ENCODE measurements around the gene MRPS18A. TPM values are rescaled to one million over a fixed set of nuclear protein-coding genes. Genes with fewer than 3 reads are reported as not detected.

MRPS18A gene
- total RNA-seq, 4 donors from 2014 or later, result 161 to 171 (median 168) TPM

DNA sequence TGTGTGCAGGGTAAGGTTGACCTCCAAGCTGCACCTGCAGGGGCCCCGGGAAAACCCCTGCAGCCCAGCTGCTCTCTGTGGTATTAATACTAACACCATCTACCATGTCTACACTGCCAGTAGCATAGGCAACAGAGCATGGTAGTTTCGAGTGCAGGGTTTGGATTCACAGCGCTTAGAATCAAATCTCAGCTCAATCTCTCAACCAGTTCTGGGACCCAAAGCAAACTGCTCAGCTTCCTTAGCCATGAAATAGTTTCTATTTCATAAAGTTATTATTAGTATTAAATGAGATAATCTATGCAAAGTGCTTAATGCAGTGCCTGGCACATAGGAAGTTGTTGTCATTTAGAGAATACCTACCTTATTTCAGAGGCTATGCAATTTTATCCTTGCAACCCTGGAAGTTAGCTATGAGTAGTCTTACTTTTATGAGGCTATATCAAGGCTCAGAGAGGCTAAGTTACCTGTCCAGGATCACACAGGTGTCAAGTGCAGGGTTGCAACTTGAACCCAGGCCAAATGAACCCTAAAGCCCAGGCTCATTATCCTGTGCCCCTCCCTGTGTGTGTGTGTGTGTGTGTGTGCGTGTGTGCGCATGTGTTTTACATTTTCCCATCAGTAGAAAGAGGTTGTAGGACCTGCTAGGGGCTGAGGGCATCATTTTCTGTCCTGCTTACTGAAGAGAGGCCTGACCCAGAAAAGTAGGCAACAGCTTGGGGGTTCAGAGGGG lies 27.6 kb upstream of the MRPS18A start:
- TF ChIP-seq POLR2A (IDR thresholded peaks at IDR 0.05), result no peak
- TF ChIP-seq CTCF (IDR thresholded peaks at IDR 0.05 in 4 of 5, conservative IDR thresholded peaks at IDR 0.05 in 1 of 5), result no peak
- no peak overlapping the region for H3K27ac ChIP-seq
- peaks cover 7 to 21% of the 10 kb centered on the region in 2 donors for H3K4me1 ChIP-seq
- intact Hi-C loops (cut with DNase I; ENCODE audit: low total_unique reads) (no loop called here), in situ Hi-C loops (cut with MboI; ENCODE audit: low sequenced_read_pairs in 4 of 4) (no loop called here)
- no peak for ATAC-seq
- H3K36me3 ChIP-seq, result no peaks in the 10 kb centered on the region
- DNase-seq, result no peak
- no peaks in the 10 kb centered on the region for H3K27me3 ChIP-seq
- no peaks in the 10 kb centered on the region for H3K9me3 ChIP-seq
- no peak overlapping the region for H3K4me3 ChIP-seq

DNA sequence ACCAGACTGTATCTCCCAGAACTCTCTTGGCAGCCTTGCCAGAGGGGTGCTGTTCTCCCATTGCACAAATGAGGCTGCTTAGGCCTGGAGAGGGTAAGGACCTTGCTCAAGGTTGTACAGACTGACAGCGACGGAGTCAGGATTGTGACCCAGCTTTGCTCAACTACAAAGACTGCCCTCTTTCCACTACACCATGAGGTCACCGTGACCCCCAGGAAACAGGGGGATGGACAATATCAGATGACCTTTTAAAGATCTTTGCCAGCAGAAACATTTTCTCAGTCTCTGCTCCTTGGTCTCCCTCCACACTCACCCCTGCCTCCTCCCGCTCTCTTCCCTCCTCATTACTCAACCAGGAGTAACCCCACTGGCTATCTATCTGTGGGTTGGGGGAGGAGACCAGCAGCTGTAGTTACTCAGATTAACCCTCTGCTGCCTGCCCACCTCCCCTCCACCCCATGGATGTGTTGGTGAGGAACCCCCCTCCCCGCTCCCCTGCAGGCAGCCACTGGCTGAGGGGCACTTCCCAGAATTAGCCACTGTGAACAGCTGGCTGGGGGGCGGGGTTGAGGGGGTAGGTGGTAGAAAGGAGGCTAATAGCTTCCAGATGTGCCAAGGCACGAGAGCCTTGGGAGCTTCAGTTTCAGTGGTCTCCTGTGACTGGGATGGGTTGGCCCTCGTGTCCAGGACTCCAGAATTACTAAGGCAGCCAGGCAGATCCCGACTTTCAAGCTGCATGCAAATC lies 26.9 kb upstream of the MRPS18A start:
- TF ChIP-seq CTCF (IDR thresholded peaks at IDR 0.05 in 4 of 5, conservative IDR thresholded peaks at IDR 0.05 in 1 of 5), result no peak
- TF ChIP-seq POLR2A (IDR thresholded peaks at IDR 0.05), result no peak
- in situ Hi-C loops (cut with MboI; ENCODE audit: low sequenced_read_pairs in 4 of 4) (no loop called here), intact Hi-C loops (cut with DNase I; ENCODE audit: low total_unique reads) (no loop called here)
- ATAC-seq, result peak in 1 of 2 donors; percentile 24
- DNase-seq, result peak in 1 of 2 donors; percentile 46
- Histone ChIP-seq H3K4me1 (peaks cover 7 to 21% of the 10 kb centered on the region in 2 donors), H3K27me3 (no peaks in the 10 kb centered on the region), H3K9me3 (no peaks in the 10 kb centered on the region), H3K27ac (no peak overlapping the region), H3K36me3 (no peaks in the 10 kb centered on the region), H3K4me3 (no peak overlapping the region)

- TF ChIP-seq POLR2A (IDR thresholded peaks at IDR 0.05), result no peak
- no peak for TF ChIP-seq CTCF (IDR thresholded peaks at IDR 0.05 in 4 of 5, conservative IDR thresholded peaks at IDR 0.05 in 1 of 5)
- Histone ChIP-seq H3K27ac (no peak overlapping the region), H3K36me3 (no peaks in the 10 kb centered on the region), H3K27me3 (no peaks in the 10 kb centered on the region), H3K4me1 (peaks cover 7 to 21% of the 10 kb centered on the region in 2 donors), H3K9me3 (no peaks in the 10 kb centered on the region), H3K4me3 (no peak overlapping the region)
- in situ Hi-C loops (cut with MboI; ENCODE audit: low sequenced_read_pairs in 4 of 4), result no loop called here
- DNase-seq, result no peak
- intact Hi-C loops (cut with DNase I; ENCODE audit: low total_unique reads), result no loop called here
- no peak for ATAC-seq
Observed at GRCh38 chr6:43713643-43714310, 26.2 kb upstream of the MRPS18A start.

DNA sequence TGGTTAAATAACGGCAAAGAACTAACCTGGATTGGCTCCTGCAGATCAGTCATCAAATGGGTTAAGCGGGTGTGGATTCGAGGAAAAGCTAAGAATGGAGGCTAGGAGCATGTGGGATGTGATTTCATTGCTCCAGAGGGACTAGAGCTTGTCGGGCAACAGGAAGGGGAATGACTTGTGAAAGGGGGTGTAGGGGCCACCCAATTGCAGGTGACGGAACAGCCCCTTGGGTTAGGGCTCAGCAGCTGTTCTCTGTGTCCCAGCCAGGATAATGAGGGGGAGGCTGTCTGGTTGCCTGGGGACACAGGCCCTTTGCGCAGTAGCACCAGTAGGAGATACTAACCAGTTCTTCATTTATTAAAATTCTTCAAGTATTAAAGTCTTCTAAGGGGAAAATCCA lies 25.0 kb upstream of the MRPS18A start:
- in situ Hi-C loops (cut with MboI; ENCODE audit: low sequenced_read_pairs in 4 of 4), result no loop called here
- H3K27me3 ChIP-seq, result no peaks in the 10 kb centered on the region
- H3K4me3 ChIP-seq, result no peak overlapping the region
- H3K9me3 ChIP-seq, result no peaks in the 10 kb centered on the region
- no peak overlapping the region for H3K27ac ChIP-seq
- DNase-seq, result peak in 1 of 2 donors; percentile 29
- no peak for TF ChIP-seq CTCF (IDR thresholded peaks at IDR 0.05 in 4 of 5, conservative IDR thresholded peaks at IDR 0.05 in 1 of 5)
- no peak for TF ChIP-seq POLR2A (IDR thresholded peaks at IDR 0.05)
- H3K4me1 ChIP-seq, result peaks cover 7 to 12% of the 10 kb centered on the region in 2 donors
- intact Hi-C loops (cut with DNase I; ENCODE audit: low total_unique reads), result no loop called here
- no peaks in the 10 kb centered on the region for H3K36me3 ChIP-seq
- no peak for ATAC-seq
